Hepatic stellate cell (primary cell): ENCODE data around the gene OR2AT4.
A peak's percentile ranks its signal among the peaks of the same experiment; 100 is the strongest.
"Not testable (repeated sequence)": the region's sequence is repeated elsewhere in the genome, so short reads cannot be mapped to it uniquely, and the experiment has no call there.

ENCODE experiments used
- DNase-seq: peaks from one replicate; pipeline ENCODE4 v3.0.0; 2011; ENCODE audit warnings: low spot score

Gene OR2AT4

GRCh38 chr11:75103380-75104026 lies 6.8 kb upstream of the OR2AT4 start:
- DNase-seq: peak; percentile 34

GRCh38 chr11:75101424-75102128 lies 4.9 kb upstream of the OR2AT4 start:
- no peak for DNase-seq

- no peak for DNase-seq
Observed at GRCh38 chr11:75100314-75100713, 3.6 kb upstream of the OR2AT4 start.

GRCh38 chr11:75099635-75100034 lies 3.0 kb upstream of the OR2AT4 start:
- DNase-seq: no peak

DNA sequence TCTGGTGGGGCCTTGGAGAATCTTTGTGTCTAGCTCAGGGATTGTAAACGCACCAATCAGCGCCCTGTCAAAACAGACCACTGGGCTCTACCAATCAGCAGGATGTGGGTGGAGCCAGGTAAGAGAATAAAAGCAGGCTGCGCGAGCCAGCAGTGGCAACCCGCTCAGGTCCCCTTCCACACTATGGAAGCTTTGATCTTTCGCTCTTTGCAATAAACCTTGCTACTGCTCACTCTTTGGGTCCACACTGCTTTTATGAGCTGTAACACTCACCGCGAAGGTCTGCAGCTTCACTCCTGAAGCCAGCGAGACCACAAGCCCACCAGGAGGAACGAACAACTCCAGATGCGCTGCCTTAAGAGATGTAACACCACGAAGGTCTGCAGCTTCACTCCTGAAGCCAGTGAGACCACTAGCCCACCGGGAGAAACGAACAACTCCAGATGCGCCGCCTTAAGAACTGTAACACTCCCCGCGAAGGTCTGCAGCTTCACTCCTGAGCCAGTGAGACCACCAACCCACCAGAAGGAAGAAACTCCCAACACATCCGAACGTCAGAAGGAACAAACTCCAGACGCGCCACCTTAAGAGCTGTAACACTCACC lies 2.3 kb upstream of the OR2AT4 start:
- not testable (repeated sequence) for DNase-seq

GRCh38 chr11:75098181-75098580 lies 1.5 kb upstream of the OR2AT4 start:
- not testable (repeated sequence) for DNase-seq

GRCh38 chr11:75097173-75097557 lies 489 bp upstream of the OR2AT4 start:
- no peak for DNase-seq

GRCh38 chr11:75094382-75094781 lies 2.3 kb downstream of the OR2AT4 start:
- not testable (repeated sequence) for DNase-seq

DNA sequence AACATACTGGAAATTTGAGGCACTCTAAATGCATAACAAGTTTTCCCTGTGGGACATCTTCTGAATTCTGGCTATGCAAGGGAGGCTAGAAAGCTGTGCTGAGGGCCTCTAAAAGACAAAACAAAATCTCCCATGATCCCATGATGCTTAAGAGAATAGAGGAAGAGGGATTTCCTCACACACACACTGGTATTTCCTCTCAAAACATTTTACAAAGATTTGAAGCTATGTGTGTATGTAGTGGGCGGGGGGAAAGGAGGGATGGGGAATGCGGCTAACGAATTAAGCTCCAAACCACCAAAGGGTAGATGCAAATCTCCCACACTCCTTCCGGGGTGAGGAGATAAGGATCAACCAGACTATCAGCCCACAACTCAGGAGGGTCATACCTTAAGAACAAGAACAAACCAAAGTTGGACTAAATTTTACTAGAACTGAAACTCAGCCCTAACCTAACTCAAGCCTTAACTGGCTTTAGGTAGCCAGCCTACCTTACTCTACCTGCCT lies 6.0 kb downstream of the OR2AT4 start:
- no peak for DNase-seq

- DNase-seq: no peak
Observed at GRCh38 chr11:75087319-75088305, 9.1 kb downstream of the OR2AT4 start.

- DNase-seq: no peak
Observed at GRCh38 chr11:75084883-75085282, 11.8 kb downstream of the OR2AT4 start.

- DNase-seq: no peak
Observed at GRCh38 chr11:75083217-75083605, 13.5 kb downstream of the OR2AT4 start.

- DNase-seq: no peak
Observed at GRCh38 chr11:75082601-75083216, 14.0 kb downstream of the OR2AT4 start.

DNA sequence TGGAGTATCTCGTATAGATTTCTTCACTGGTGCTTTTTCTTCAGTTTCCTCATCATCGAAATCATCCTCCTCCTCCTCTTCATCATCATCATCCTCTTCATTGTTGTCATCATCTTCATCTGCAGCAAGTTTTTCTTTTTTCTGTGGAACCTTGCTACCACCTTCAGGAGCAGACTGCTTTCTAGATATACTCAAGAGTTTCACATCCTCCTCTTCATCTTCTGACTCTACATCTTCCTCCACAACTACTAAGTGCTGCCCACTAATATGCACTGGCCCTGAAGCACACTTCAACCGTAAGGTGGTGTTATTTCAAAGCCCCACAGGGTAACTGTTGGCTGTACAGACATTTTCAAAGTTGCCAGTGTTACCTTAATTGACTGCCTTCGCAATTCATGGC lies 17.1 kb downstream of the OR2AT4 start:
- DNase-seq: no peak

GRCh38 chr11:75078233-75078632 lies 18.4 kb downstream of the OR2AT4 start:
- DNase-seq: peak; percentile 25

GRCh38 chr11:75077316-75077715 lies 19.4 kb downstream of the OR2AT4 start:
- DNase-seq: no peak

DNA sequence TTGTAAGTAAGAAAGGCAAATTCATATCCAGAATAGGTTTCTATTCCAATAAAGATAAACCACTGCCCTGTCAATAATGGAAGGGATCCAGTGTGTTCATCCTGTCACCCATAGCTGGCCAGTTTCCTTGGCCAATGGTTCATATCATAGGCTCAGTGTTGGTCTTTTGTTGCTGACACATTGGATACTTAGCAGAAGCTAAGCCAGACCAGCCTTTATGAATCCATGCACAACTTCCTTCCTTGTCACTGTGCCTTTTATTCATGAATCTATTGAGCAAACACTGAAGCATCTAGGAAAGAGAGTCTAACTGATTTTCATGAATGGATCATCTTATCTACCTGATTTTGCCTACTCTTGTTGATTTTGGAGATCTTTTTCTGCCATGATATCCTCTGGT lies 20.0 kb downstream of the OR2AT4 start:
- no peak for DNase-seq

DNA sequence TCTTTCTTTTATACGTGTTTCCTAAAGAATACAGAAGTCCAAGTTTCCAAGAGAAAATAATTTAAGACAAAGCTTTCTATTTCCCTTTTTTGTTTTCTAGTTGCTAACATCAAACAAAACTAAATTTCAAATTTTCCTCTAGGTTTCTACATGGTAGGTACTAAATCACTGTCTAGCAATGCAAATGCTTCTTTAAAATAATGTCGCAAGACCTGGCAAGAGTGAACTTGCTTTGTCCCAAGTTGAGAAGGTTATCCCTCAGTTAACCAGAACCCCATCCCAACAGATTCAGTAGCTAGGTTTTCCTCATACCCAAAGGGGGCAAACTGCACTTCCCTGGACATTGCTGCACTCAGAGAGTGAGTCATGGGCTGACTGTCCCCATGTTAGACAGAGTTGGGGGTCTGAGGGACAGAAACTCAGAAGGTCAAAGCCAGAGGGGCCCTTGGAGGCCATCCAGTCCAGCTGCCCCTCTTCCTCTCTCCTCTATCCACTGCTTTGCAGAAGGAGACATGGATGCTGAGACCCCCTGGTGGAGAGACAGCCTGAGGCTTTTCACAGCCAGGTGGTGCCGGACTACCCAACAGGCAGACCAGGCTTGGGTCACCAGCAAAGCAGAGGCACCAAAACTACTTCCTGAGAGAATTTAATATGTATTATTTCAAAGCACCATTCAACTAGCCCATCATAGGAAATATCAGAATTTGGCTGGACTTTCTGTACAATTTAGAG lies 23.1 kb downstream of the OR2AT4 start:
- DNase-seq: no peak

DNA sequence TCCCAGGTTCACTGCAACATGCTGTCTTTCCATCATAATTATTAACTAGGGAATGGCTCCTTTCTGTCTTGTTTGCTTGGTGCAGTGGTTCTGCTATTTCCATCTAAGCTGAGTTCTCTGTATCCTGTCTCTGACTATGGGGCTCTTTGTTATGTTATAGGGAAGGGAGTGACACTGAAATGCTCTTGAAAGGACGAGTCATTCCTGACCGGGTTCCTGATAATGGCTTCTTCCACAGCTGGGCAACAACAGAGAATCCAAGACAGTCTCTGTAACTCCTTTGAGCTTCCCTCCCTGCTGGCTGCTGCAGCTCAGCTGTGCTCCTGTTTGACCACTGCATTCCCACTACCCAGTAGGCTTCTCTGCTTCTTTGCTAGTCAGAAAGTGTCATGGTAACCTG lies 24.1 kb downstream of the OR2AT4 start:
- no peak for DNase-seq

DNA sequence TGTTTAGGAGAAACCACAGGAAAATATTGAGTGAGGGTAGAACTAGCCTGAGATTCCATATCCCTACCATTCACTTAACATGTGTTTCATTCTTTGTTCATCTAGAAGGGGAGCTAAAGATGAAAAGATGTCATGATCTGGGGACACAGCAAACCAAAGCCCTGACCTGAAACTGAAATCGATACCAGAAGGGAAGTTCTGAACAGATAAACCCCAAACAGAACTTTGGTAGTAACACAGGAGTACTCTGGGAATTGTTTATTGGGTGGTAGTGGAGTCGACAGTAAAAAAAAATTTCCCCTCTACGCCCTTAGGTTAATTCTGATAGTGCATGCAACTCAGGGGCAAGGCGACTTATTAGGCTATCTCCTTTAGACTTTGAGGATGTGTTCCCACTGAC lies 27.2 kb downstream of the OR2AT4 start:
- DNase-seq: no peak

DNA sequence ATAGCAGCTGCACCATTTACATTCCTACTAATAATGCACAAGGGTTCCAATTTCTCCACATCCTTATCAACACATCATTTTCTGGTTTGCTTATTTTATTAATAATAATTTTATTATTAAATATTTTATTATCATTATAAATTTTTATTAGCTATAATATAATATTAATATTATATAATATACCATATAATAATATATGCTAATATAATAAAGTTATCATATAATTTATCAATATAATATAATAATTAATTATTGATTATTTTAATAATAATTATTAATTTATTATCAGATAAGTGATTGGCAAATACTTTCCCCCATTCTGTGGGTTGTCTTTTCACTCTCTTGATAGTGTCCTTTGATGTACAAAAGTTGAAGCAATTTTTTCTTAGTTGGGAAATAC lies 27.7 kb downstream of the OR2AT4 start:
- no peak for DNase-seq
